SU-DHL-6 (cell line): ENCODE results near the gene ZNF33B.

ENCODE experiments used
- EZH2phosphoT487 ChIP-seq: fragments of 200-600 bp; sonication (generic), shearing (Covaris generic); conservative IDR thresholded peaks from 2 replicates; pipeline ENCODE4 v1.6.1; 2018; ENCODE audit warnings: mild to moderate bottlenecking, antibody characterized with exemption, low read length, moderate library complexity, mixed read lengths
- TF ChIP-seq, protein P1 (sequence below): fragments of 200-600 bp; sonication (generic); IDR thresholded peaks from one replicate; pipeline ENCODE4 v1.5.1; 2017; ENCODE audit warnings: antibody characterized with exemption, mild to moderate bottlenecking, low read length, moderate library complexity; ENCODE audit not compliant: insufficient read depth, poor library complexity, severe bottlenecking

DNA sequence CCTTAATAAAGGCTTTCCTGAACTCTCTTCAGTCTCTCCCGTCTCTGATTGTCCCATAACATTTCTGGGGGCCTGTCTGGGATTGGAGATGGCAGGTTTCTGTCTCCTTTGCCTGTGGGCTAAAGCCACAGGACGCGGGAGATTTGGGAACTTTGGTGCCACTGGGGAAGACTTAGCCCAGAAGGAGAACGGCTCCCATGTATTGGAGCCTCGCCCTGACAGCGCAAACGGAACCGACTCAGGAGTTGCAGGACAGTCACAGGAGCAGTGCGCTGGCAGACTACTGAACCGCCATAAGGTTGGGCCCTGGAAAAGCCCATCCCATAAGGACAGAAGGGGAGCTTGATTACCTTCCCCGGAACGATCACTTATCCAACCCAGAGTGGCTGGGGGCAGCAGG is 7.1 kb upstream of the ZNF33B start:
- TF ChIP-seq, protein P1, sequence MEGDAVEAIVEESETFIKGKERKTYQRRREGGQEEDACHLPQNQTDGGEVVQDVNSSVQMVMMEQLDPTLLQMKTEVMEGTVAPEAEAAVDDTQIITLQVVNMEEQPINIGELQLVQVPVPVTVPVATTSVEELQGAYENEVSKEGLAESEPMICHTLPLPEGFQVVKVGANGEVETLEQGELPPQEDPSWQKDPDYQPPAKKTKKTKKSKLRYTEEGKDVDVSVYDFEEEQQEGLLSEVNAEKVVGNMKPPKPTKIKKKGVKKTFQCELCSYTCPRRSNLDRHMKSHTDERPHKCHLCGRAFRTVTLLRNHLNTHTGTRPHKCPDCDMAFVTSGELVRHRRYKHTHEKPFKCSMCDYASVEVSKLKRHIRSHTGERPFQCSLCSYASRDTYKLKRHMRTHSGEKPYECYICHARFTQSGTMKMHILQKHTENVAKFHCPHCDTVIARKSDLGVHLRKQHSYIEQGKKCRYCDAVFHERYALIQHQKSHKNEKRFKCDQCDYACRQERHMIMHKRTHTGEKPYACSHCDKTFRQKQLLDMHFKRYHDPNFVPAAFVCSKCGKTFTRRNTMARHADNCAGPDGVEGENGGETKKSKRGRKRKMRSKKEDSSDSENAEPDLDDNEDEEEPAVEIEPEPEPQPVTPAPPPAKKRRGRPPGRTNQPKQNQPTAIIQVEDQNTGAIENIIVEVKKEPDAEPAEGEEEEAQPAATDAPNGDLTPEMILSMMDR: no peak
- no peak for TF ChIP-seq EZH2phosphoT487
